ENCODE measurements around the gene IQGAP2.
A peak's percentile ranks its signal among the peaks of the same experiment; 100 is the strongest.

The IQGAP2 gene

GRCh38 chr5:76363352-76364225, 39.5 kb upstream of the IQGAP2 start (continued):
- TF ChIP-seq ZNF561 (tag by site-specific recombination; IDR thresholded peaks at IDR 0.05; ENCODE audit: borderline replicate concordance) (peak; percentile 48), FEZF1 (tag by site-specific recombination; IDR thresholded peaks at IDR 0.05) (no peak), GLI4 (tag by site-specific recombination; IDR thresholded peaks at IDR 0.05) (no peak), PRDM10 (tag by site-specific recombination; IDR thresholded peaks at IDR 0.05) (peak; percentile 82), ZBTB48 (tag by site-specific recombination; IDR thresholded peaks at IDR 0.05) (no peak)

GRCh38 chr5:76364226-76364589, 38.9 kb upstream of the IQGAP2 start:
- CTCF ChIA-PET = no interaction called here

GRCh38 chr5:76365561-76365960, 37.5 kb upstream of the IQGAP2 start:
- no peak overlapping the region for H3K4me3 ChIP-seq (ENCODE audit: low read depth, low read length)
- no peaks in the 10 kb centered on the region for H3K4me1 ChIP-seq (ENCODE audit: control insufficient read depth, insufficient read depth, low read length)
- H3K36me3 ChIP-seq (ENCODE audit: control insufficient read depth in 2 of 2, insufficient read depth in 1 of 2, low read length in 2 of 2) = no peaks in the 10 kb centered on the region
- H3K27ac ChIP-seq (ENCODE audit: extremely low read depth, low read depth, low read length) = no peak overlapping the region
- TF ChIP-seq ZBTB11 (tag by site-specific recombination; conservative IDR thresholded peaks at IDR 0.05; ENCODE audit: low read depth) (no peak), ZEB2 (tag by site-specific recombination; IDR thresholded peaks at IDR 0.05) (no peak), TRIM28 (IDR thresholded peaks at IDR 0.05; ENCODE audit: borderline replicate concordance, low read length) (no peak), ZBTB8A (tag by site-specific recombination; IDR thresholded peaks at IDR 0.05) (no peak), ZNF398 (tag by site-specific recombination; IDR thresholded peaks at IDR 0.05) (no peak)
- CTCF ChIA-PET = no interaction called here
- no peaks in the 10 kb centered on the region for H3K9me3 ChIP-seq (ENCODE audit: control insufficient read depth, insufficient read depth, low read depth, low read length)
- POLR2A ChIA-PET = no interaction called here

More at GRCh38 chr5:76364226-76364589, 38.9 kb upstream of the IQGAP2 start:
- POLR2A ChIA-PET = no interaction called here
- Histone ChIP-seq H3K36me3 (ENCODE audit: control insufficient read depth in 2 of 2, insufficient read depth in 1 of 2, low read length in 2 of 2) (no peaks in the 10 kb centered on the region), H3K27ac (ENCODE audit: extremely low read depth, low read depth, low read length) (no peak overlapping the region), H3K4me3 (ENCODE audit: low read depth, low read length) (no peak overlapping the region), H3K9me3 (ENCODE audit: control insufficient read depth, insufficient read depth, low read depth, low read length) (no peaks in the 10 kb centered on the region), H3K4me1 (ENCODE audit: control insufficient read depth, insufficient read depth, low read length) (no peaks in the 10 kb centered on the region)
- no peak for TF ChIP-seq TSHZ1 (tag by site-specific recombination; IDR thresholded peaks at IDR 0.05; ENCODE audit: borderline replicate concordance)
- no peak for TF ChIP-seq ZNF792 (tag by site-specific recombination; IDR thresholded peaks at IDR 0.05)

Measured in HEK293 (cell line).